Measurements from ENCODE around the gene UFSP2. TPM values are rescaled to one million over a fixed set of nuclear protein-coding genes. Genes with fewer than 3 reads are reported as not detected.

Gene UFSP2
- total RNA-seq, 1 experiment from 2014 or later = 44.4 TPM

DNA sequence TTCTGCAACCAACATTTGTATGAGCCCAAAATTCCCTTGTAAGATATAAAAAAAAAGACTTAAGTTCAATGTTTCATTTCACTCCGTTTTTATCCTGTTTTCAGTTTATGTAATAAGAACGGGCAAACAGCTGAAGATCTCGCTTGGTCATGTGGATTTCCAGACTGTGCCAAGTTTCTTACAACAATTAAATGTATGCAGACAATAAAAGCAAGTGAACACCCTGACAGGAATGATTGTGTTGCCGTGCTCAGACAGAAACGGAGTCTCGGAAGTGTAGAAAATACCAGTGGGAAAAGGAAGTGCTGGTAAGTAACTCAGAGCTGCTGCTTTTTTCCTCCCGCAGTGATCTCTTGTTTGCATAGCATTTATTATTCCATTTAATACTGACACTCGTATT, 26.3 kb downstream of the UFSP2 start:
- intact Hi-C loops (cut with micrococcal nuclease) = loop anchor here (5.0 kb wide), 1 partner anchor 198 kb away; no protein-coding TSS in a partner anchor
- H3K36me3 Mint-ChIP-seq (ENCODE audit: insufficient read depth, unreplicated experiment) = peaks cover 67% of the 10 kb centered on the region
- TF ChIP-seq, protein P1, sequence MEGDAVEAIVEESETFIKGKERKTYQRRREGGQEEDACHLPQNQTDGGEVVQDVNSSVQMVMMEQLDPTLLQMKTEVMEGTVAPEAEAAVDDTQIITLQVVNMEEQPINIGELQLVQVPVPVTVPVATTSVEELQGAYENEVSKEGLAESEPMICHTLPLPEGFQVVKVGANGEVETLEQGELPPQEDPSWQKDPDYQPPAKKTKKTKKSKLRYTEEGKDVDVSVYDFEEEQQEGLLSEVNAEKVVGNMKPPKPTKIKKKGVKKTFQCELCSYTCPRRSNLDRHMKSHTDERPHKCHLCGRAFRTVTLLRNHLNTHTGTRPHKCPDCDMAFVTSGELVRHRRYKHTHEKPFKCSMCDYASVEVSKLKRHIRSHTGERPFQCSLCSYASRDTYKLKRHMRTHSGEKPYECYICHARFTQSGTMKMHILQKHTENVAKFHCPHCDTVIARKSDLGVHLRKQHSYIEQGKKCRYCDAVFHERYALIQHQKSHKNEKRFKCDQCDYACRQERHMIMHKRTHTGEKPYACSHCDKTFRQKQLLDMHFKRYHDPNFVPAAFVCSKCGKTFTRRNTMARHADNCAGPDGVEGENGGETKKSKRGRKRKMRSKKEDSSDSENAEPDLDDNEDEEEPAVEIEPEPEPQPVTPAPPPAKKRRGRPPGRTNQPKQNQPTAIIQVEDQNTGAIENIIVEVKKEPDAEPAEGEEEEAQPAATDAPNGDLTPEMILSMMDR (IDR thresholded peaks at IDR 0.05; ENCODE audit: unreplicated experiment) = no peak
- peaks cover 4% of the 10 kb centered on the region for H3K4me1 Mint-ChIP-seq (ENCODE audit: insufficient read depth, unreplicated experiment)
- ChIA-PET CTCF (no interaction called here), POLR2A (interaction anchor here (1.0 to 6.7 kb wide), 2 partner anchors 22 to 26 kb away, joined by 3 to 81 read pairs; partner anchors contain the start of gene UFSP2)
- no peak overlapping the region for H3K4me3 Mint-ChIP-seq (ENCODE audit: unreplicated experiment)
- H3K27me3 Mint-ChIP-seq (ENCODE audit: insufficient read depth, unreplicated experiment) = no peaks in the 10 kb centered on the region
- DNase-seq (ENCODE audit: unreplicated experiment) = no peak
- H3K27ac Mint-ChIP-seq (ENCODE audit: low read depth, unreplicated experiment) = no peak overlapping the region
- no TSS peak for BruUV-seq (replicated peaks)
- no peaks in the 10 kb centered on the region for H3K9me3 Mint-ChIP-seq (ENCODE audit: unreplicated experiment)

DNA sequence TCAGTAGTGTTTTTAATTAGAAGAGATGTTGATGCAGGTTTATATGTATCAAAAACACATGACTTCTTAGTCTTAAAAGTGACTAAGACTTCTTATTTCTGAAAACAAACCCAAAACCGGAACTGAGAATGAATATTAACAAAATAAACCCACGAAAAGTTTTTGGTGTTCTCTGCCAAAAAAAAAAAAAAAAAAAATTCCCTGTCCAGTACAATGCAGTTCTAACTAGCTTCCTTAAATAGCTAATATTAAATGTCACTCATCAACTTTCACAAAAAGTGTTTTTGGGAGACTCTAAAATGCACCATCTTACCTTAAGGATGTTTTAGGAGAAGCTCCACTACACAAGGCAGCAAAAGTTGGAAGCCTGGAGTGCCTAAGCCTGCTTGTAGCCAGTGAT, 27.1 kb downstream of the UFSP2 start:
- Mint-ChIP-seq H3K9me3 (ENCODE audit: unreplicated experiment) (no peaks in the 10 kb centered on the region), H3K4me1 (ENCODE audit: insufficient read depth, unreplicated experiment) (peaks cover 7% of the 10 kb centered on the region), H3K4me3 (ENCODE audit: unreplicated experiment) (no peak overlapping the region), H3K36me3 (ENCODE audit: insufficient read depth, unreplicated experiment) (peaks cover 58% of the 10 kb centered on the region), H3K27me3 (ENCODE audit: insufficient read depth, unreplicated experiment) (no peaks in the 10 kb centered on the region), H3K27ac (ENCODE audit: low read depth, unreplicated experiment) (no peak overlapping the region)
- no TSS peak for BruUV-seq (replicated peaks)
- DNase-seq (ENCODE audit: unreplicated experiment) = no peak
- TF ChIP-seq, protein P1 (IDR thresholded peaks at IDR 0.05; ENCODE audit: unreplicated experiment) = no peak
- CTCF ChIA-PET = no interaction called here
- intact Hi-C loops (cut with micrococcal nuclease) = loop anchor here (5.0 kb wide), 1 partner anchor 199 kb away; no protein-coding TSS in a partner anchor
- POLR2A ChIA-PET = interaction anchor here (1.0 to 6.7 kb wide), 2 partner anchors 23 to 27 kb away, joined by 3 to 81 read pairs; partner anchors contain the start of gene UFSP2

DNA sequence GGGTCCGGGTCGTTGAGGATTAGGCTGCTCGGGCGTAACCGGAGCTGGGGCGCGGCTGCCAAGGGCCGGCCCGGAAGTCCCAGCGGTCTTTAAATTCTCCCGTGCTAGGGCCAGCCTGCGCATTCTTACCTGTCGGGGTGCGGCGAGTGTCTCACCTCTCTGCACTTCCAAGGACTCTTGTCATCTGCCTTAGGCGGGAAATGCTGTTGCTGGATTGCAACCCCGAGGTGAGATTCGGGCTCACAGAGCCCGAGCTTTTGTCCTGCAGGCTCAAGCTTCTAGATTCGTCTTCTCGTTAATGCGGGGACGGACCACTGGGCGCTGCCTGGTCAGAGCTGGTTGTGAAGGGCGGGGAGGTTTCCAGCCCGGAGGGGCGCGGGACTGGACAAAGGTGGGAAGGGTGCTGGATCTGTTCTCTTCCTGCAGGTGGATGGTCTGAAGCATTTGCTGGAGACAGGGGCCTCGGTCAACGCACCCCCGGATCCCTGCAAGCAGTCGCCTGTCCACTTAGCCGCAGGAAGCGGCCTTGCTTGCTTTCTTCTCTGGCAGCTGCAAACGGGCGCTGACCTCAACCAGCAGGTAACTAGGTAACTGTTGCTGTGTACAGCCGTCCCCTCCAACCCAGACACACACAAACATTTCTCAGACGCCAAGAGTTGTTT, 28.9 kb downstream of the UFSP2 start, which contains the start of gene ANKRD37:
Gene ANKRD37, plus strand, starts transcription at position 118 of the 662 bp plus-strand sequence. Its CDS starts 83 bp downstream, at position 201.
- Mint-ChIP-seq H3K36me3 (ENCODE audit: insufficient read depth, unreplicated experiment) (peaks cover 50% of the 10 kb centered on the region), H3K4me1 (ENCODE audit: insufficient read depth, unreplicated experiment) (peaks cover 7% of the 10 kb centered on the region), H3K4me3 (ENCODE audit: unreplicated experiment) (peak within 1 kb of the TSS; percentile 88), H3K27ac (ENCODE audit: low read depth, unreplicated experiment) (peak within 1 kb of the TSS; percentile 99), H3K27me3 (ENCODE audit: insufficient read depth, unreplicated experiment) (no peaks in the 10 kb centered on the region), H3K9me3 (ENCODE audit: unreplicated experiment) (no peaks in the 10 kb centered on the region)
- TF ChIP-seq, protein P1 (IDR thresholded peaks at IDR 0.05; ENCODE audit: unreplicated experiment) = no peak
- ChIA-PET CTCF (interaction anchor here (0.5 to 1.5 kb wide), 7 partner anchors 8 to 735 kb away, joined by 3 to 4 read pairs (median 3); partner anchors contain the start of gene CCDC110), POLR2A (interaction anchor here (0.6 to 6.7 kb wide), 26 partner anchors 9 to 982 kb away, joined by 3 to 81 read pairs (median 4); partner anchors contain the start of genes CFAP97, SLC25A4, SNX25 and TLR3)
- peak; percentile 41 for DNase-seq (ENCODE audit: unreplicated experiment)
- intact Hi-C loops (cut with micrococcal nuclease) = loop anchor here (2.0 to 5.0 kb wide), 2 partner anchors 194 to 200 kb away; partner anchors contain the start of gene CFAP97
- no TSS peak for BruUV-seq (replicated peaks)

Measured in MCF 10A (cell line).